MCF 10A (cell line): ENCODE results near the gene CACNA2D3. TPM values are rescaled to one million over a fixed set of nuclear protein-coding genes. Genes with fewer than 3 reads are reported as not detected.

Source experiments
- BruUV-seq: library from RNA; stranded (reverse); fragments of 400-500 nt; replicated peaks from 2 replicates; lab custom pipeline; 2021; lab: Mats Ljungman, UMichigan
- CTCF ChIA-PET: fragments of 300-600 bp; sonication (Branson Sonifier 250); formaldehyde crosslinking; extraction: SDS; loops from one replicate; lab custom pipeline; 2021; ENCODE audit warnings: antibody characterized with exemption, inconsistent platforms; lab: Yijun Ruan, JAX
- POLR2A ChIA-PET: fragments of 300-600, 350-650 bp; sonication (Branson Sonifier 250); formaldehyde crosslinking; extraction: SDS; loops from one replicate; lab custom pipeline; 2020; ENCODE audit warnings: antibody characterized with exemption, inconsistent platforms; lab: Yijun Ruan, JAX
- DNase-seq: peaks from one replicate; pipeline ENCODE4 v3.0.0-alpha.2; 2018; ENCODE audit not compliant: unreplicated experiment
- H3K27ac Mint-ChIP-seq: one replicate; pipeline ENCODE4 v1.8.0; 2022; ENCODE audit warnings: mild to moderate bottlenecking, low read depth, mixed read lengths; ENCODE audit not compliant: unreplicated experiment
- H3K27me3 Mint-ChIP-seq: one replicate; pipeline ENCODE4 v1.8.0; 2022; ENCODE audit warnings: mixed read lengths; ENCODE audit not compliant: insufficient read depth, unreplicated experiment
- H3K36me3 Mint-ChIP-seq: one replicate; pipeline ENCODE4 v1.8.0; 2022; ENCODE audit warnings: mild to moderate bottlenecking, moderate library complexity, mixed read lengths; ENCODE audit not compliant: insufficient read depth, unreplicated experiment
- H3K4me1 Mint-ChIP-seq: one replicate; pipeline ENCODE4 v1.8.0; 2022; ENCODE audit warnings: mixed read lengths; ENCODE audit not compliant: insufficient read depth, unreplicated experiment
- H3K4me3 Mint-ChIP-seq: one replicate; pipeline ENCODE4 v1.8.0; 2022; ENCODE audit warnings: mild to moderate bottlenecking, moderate library complexity, mixed read lengths; ENCODE audit not compliant: unreplicated experiment
- H3K9me3 Mint-ChIP-seq: one replicate; pipeline ENCODE4 v1.8.0; 2022; ENCODE audit warnings: mixed read lengths; ENCODE audit not compliant: unreplicated experiment
- intact Hi-C: fragments of 100-400 bp; cut with micrococcal nuclease; formaldehyde crosslinking; loops from 2 replicates; pipeline ENCODE4 v1.14.1; 2022
- total RNA-seq: library from RNA; stranded (reverse); gene quantifications from 2 replicates; pipeline ENCODE4 v1.2.3, GENCODE V29; 2022
- TF ChIP-seq, protein P1 (sequence below): fragments of 200-600 bp; IDR thresholded peaks from one replicate; pipeline ENCODE4 v1.8.0; 2022; ENCODE audit warnings: antibody characterized with exemption, mild to moderate bottlenecking; ENCODE audit not compliant: unreplicated experiment

CACNA2D3 gene
- total RNA-seq, 1 experiment from 2014 or later = 2.3 TPM

DNA sequence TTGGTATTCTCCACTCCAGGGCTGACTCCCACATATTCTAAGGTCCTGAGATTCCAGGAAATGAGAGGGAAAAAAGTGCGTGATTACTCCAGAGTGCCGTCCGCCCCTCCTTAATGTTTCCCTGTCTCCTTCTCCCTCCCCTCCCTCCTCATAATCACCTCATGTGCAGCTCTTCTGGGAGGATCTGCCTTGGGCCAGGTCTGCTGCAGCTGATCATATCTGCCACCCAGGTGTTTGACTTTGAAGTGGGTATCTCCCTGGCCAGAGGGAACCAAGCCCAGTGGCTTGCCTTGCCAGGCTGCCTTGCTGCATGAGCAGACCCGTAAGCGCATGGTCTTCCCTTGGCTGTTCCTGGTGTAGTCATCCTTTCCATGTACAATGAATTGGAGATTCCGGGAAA lies 833.6 kb downstream of the CACNA2D3 start:
- Mint-ChIP-seq H3K36me3 (peaks cover 5% of the 10 kb centered on the region), H3K9me3 (no peaks in the 10 kb centered on the region), H3K4me1 (peaks cover 13% of the 10 kb centered on the region), H3K4me3 (no peak overlapping the region), H3K27ac (no peak overlapping the region), H3K27me3 (no peaks in the 10 kb centered on the region)
- ChIA-PET POLR2A (no interaction called here), CTCF (interaction anchor here (0.6 to 1.5 kb wide), 2 partner anchors 18 to 64 kb away, joined by 3 to 5 read pairs; no protein-coding TSS in a partner anchor)
- TF ChIP-seq, protein P1, sequence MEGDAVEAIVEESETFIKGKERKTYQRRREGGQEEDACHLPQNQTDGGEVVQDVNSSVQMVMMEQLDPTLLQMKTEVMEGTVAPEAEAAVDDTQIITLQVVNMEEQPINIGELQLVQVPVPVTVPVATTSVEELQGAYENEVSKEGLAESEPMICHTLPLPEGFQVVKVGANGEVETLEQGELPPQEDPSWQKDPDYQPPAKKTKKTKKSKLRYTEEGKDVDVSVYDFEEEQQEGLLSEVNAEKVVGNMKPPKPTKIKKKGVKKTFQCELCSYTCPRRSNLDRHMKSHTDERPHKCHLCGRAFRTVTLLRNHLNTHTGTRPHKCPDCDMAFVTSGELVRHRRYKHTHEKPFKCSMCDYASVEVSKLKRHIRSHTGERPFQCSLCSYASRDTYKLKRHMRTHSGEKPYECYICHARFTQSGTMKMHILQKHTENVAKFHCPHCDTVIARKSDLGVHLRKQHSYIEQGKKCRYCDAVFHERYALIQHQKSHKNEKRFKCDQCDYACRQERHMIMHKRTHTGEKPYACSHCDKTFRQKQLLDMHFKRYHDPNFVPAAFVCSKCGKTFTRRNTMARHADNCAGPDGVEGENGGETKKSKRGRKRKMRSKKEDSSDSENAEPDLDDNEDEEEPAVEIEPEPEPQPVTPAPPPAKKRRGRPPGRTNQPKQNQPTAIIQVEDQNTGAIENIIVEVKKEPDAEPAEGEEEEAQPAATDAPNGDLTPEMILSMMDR = no peak
- no TSS peak for BruUV-seq
- DNase-seq = no peak
- intact Hi-C loops = no loop called here

DNA sequence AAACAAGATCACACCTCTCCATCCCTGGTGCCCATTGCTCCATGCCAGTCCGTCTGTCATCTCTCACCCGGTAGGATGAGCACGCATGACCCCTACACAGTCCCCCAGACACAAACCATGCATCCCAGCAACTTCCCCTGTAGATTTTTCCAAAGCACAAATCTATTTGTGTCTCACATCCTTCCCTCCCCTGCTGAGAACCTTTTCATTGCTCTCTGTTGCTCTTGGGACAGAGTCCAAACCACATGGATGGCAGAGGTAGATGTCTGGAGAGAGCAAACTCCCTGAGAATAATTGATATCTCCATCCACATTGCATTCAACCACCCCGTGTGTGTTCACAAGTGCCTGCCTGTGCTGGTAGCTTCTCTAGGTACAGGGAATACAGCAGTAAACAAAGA lies 835.4 kb downstream of the CACNA2D3 start:
- no peak overlapping the region for H3K27ac Mint-ChIP-seq
- no peaks in the 10 kb centered on the region for H3K9me3 Mint-ChIP-seq
- intact Hi-C loops = no loop called here
- H3K36me3 Mint-ChIP-seq = peaks cover 3% of the 10 kb centered on the region
- DNase-seq = no peak
- POLR2A ChIA-PET = no interaction called here
- CTCF ChIA-PET = interaction anchor here (0.5 kb wide), 1 partner anchor 72 kb away, joined by 3 read pairs; no protein-coding TSS in a partner anchor
- no peak overlapping the region for H3K4me3 Mint-ChIP-seq
- no peaks in the 10 kb centered on the region for H3K27me3 Mint-ChIP-seq
- BruUV-seq = no TSS peak
- peaks cover 22% of the 10 kb centered on the region for H3K4me1 Mint-ChIP-seq
- TF ChIP-seq, protein P1 = no peak

DNA sequence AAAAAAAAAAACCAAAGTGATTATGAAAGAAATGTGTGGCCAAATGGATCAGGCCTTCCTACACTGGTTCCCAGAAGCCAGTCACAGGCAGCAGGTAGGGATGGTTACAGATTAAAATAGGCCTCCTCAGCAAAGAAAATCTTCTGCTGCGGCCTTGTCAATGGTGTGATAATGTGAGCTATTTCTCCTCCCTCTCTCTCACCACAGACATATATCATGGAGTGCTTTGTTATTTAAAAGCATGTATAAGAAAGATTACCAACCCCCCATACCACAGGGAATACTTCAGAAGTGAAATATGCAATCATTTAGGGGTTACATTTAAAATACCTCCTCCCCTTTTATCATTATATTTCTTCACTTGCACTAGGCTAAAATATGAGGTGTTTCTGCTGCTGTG lies 837.7 kb downstream of the CACNA2D3 start:
- DNase-seq = no peak
- no peak overlapping the region for H3K27ac Mint-ChIP-seq
- ChIA-PET CTCF (interaction anchor here (0.7 to 1.0 kb wide), 3 partner anchors 25 to 121 kb away, joined by 3 to 4 read pairs (median 3); no protein-coding TSS in a partner anchor), POLR2A (interaction anchor here (0.5 to 0.7 kb wide), 3 partner anchors 29 to 537 kb away, joined by 3 read pairs; no protein-coding TSS in a partner anchor)
- H3K9me3 Mint-ChIP-seq = no peaks in the 10 kb centered on the region
- no peak overlapping the region for H3K4me3 Mint-ChIP-seq
- TF ChIP-seq, protein P1 = no peak
- H3K4me1 Mint-ChIP-seq = peaks cover 13% of the 10 kb centered on the region
- intact Hi-C loops = no loop called here
- no TSS peak for BruUV-seq
- no peaks in the 10 kb centered on the region for H3K27me3 Mint-ChIP-seq
- H3K36me3 Mint-ChIP-seq = no peaks in the 10 kb centered on the region

DNA sequence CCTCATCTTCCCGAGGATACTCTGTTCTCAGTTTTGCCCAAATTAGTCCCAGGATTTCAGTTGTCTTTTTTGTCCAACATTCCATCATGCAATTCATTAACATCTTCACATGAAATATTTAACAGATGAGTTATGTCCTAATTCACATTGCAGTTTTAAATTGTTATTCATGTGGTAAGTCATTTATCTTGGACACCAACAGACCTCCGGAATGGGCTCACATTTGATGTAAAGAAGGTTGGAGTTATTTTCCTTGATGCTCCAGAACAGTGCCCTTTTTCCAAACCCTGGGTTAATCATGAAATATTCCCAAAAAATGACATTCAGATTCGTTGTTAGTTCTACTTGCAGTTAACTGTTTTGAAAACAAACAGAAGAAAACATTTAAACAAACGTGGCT lies 838.3 kb downstream of the CACNA2D3 start:
- Mint-ChIP-seq H3K4me3 (no peak overlapping the region), H3K27ac (no peak overlapping the region), H3K27me3 (no peaks in the 10 kb centered on the region), H3K9me3 (no peaks in the 10 kb centered on the region), H3K4me1 (peaks cover 13% of the 10 kb centered on the region), H3K36me3 (no peaks in the 10 kb centered on the region)
- ChIA-PET CTCF (interaction anchor here (0.7 to 1.0 kb wide), 2 partner anchors 25 to 120 kb away, joined by 3 read pairs; no protein-coding TSS in a partner anchor), POLR2A (interaction anchor here (0.5 to 0.7 kb wide), 4 partner anchors 29 to 537 kb away, joined by 3 read pairs; no protein-coding TSS in a partner anchor)
- no TSS peak for BruUV-seq
- TF ChIP-seq, protein P1 = no peak
- intact Hi-C loops = no loop called here
- no peak for DNase-seq
